Astrocyte of the cerebellum (primary cell): ENCODE data around the gene HS6ST1.

Experiments
- DNase-seq: peaks from one replicate; pipeline ENCODE4 v3.0.0-alpha.2; 2011; ENCODE audit warnings: low read depth
- H3K4me3 ChIP-seq: 2 replicates; pipeline ENCODE4 v1.5.1; 2011; ENCODE audit warnings: mild to moderate bottlenecking, low read depth, low read length, moderate library complexity
- in situ Hi-C: cut with HindIII; loops from 2 replicates; pipeline ENCODE4 v1.10.0; 2017; ENCODE audit warnings: low sequenced_read_pairs
- TF ChIP-seq, protein P1 (sequence below): IDR thresholded peaks from 2 replicates; pipeline ENCODE4 v1.5.1; 2012; ENCODE audit warnings: low read length, low read depth, moderate library complexity, mild to moderate bottlenecking; ENCODE audit errors: missing control alignments

The HS6ST1 gene

DNA sequence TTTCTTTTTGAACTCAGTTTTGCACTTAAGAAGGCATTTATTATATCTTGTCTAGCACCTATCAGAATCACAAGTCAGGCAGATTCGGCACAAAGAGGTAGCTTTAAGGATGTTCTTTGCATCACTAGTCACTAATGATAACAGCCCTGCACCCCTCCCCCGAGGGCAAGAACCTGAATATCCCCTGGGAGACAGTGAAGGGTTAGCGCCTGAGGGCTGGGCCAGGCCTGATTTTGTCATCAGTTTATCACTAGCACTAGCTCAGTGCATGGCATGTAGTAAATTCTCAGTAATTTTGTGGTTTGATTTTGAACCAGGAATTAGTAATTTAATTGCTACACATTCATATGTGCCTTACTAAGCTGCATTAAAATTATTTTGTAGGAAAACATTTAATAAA, 23.9 kb upstream of the HS6ST1 start:
- DNase-seq = no peak
- TF ChIP-seq, protein P1, sequence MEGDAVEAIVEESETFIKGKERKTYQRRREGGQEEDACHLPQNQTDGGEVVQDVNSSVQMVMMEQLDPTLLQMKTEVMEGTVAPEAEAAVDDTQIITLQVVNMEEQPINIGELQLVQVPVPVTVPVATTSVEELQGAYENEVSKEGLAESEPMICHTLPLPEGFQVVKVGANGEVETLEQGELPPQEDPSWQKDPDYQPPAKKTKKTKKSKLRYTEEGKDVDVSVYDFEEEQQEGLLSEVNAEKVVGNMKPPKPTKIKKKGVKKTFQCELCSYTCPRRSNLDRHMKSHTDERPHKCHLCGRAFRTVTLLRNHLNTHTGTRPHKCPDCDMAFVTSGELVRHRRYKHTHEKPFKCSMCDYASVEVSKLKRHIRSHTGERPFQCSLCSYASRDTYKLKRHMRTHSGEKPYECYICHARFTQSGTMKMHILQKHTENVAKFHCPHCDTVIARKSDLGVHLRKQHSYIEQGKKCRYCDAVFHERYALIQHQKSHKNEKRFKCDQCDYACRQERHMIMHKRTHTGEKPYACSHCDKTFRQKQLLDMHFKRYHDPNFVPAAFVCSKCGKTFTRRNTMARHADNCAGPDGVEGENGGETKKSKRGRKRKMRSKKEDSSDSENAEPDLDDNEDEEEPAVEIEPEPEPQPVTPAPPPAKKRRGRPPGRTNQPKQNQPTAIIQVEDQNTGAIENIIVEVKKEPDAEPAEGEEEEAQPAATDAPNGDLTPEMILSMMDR = no peak
- in situ Hi-C loops = no loop called here
- H3K4me3 ChIP-seq = no peak overlapping the region

GRCh38 chr2:128341621-128342020, 23.0 kb upstream of the HS6ST1 start:
- in situ Hi-C loops = no loop called here
- no peak for DNase-seq
- H3K4me3 ChIP-seq = no peak overlapping the region
- TF ChIP-seq, protein P1 = no peak

DNA sequence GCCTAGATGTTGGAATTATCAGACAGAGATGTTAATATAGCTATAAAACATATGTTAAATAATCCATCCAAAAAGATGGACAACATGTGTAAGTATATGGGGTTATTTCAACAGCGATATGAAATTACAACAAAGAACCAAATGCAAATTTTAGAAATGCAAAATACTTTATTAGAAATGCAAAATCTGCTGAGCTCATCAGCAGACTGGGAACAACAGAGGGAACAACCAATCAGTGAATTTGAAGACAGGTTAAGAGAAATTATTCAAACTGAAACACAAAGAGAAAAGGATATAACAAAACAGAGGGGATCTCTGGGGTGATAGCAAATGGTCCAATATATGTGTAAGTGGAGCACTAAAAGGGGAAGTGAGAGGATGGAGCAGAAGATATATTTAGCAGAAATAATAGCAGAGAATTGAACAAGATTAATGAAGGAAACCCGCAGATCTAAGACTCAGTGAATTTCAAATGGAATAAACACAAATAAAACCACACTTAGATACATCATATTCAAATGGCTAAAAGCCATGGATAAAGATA, 13.5 kb upstream of the HS6ST1 start:
- no peak overlapping the region for H3K4me3 ChIP-seq
- TF ChIP-seq, protein P1 = no peak
- in situ Hi-C loops = no loop called here
- no peak for DNase-seq

DNA sequence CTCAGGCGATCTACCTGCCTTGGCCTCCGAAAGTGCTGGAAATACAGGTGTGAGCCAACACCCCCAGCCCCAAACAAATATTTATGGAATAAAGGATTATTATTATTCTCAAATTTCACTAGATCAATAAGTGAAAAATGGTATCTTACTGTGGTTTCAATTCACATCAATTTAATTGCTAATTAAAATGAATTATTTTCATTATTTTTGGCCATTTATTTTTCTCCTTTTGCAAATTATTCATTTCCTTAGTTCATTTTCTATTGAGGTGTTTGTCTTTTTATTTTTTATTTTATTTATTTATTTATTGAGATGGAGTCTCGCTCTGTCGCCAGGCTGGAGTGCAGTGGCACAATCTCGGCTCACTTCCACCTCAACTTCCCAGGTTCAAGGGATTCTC, 11.9 kb upstream of the HS6ST1 start:
- no peak for DNase-seq
- no peak overlapping the region for H3K4me3 ChIP-seq
- TF ChIP-seq, protein P1 = no peak
- in situ Hi-C loops = no loop called here

GRCh38 chr2:128329607-128330006, 10.9 kb upstream of the HS6ST1 start:
- H3K4me3 ChIP-seq = no peak overlapping the region
- TF ChIP-seq, protein P1 = no peak
- in situ Hi-C loops = loop anchor here (10.0 kb wide), 1 partner anchor 1515 kb away; no protein-coding TSS in a partner anchor
- no peak for DNase-seq

- TF ChIP-seq, protein P1 = no peak
- no peak for DNase-seq
- no peak overlapping the region for H3K4me3 ChIP-seq
- in situ Hi-C loops = loop anchor here (10.0 kb wide), 1 partner anchor 1517 kb away; no protein-coding TSS in a partner anchor
These were observed 8.7 kb upstream of the HS6ST1 start for GRCh38 chr2:128327180-128327964.
